ENCODE results near the gene CLIC5.

The CLIC5 gene

GRCh38 chr6:45835721-45836437, 179.8 kb downstream of the CLIC5 start:
- DNase-seq, result no peak

DNA sequence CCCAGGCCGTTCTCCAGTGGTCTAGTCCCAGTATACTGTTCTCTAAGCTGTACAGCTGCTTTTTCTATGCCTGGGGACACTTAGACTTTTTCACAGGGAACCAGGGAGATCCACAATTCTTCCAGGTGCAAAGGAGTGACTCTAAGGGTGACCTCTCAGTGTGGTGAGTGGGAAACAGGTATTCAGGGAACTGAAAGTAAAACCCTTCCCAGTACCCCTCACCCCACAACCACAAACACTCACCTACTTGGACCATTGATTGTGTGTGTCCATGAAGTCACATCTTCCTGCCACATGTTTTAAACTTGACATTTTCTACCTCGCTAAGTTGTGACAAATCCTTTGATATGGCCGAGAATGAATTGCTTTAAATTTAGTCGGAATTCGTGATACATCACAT, 183.6 kb downstream of the CLIC5 start:
- DNase-seq, result no peak

Measured in AML-193 (cell line).